ENCODE measurements around the gene ARHGAP4.

DNA sequence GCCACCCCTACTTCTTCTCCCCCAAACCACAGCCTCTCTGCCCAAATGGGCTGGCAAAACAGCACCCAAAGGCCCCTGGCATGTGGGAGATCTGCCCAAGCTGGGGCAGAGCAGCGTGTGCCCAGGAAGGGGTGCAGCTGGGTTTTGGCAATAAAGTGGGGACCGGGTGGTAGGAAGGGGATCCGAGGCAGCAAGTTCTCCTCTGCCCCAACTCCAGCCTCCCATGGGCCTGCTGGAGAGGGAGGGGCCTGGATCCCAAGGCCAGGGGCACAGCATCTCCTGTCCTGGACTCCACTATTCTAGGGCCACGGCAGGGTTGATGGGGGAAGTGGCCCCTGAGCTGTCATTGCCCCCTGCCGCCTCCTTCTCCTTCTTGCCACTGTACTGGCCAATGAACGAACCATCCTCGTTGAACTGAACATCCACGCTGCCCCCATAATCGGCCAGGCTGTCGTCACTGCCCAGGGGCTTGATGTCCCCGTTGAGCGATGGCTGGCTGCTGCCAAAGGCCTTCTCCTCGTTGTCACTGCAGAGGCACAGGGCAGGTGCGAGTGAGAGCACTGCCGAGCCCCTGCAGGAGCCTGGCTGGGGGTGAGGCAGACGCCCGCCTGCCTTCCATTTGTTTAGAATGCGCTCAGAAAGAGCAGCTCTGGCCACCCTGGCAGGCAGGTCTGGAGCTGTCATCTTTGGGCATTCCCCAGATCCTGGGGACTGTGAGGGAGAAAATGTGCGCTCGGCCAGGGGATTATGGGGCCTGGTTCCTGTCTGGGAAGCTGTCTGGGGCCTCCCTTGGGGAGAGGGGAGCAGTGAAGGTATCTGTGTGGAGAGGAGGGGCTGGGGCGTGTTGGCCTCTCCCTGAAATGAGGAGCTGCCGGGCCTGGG is 63.5 kb downstream of the ARHGAP4 start:
- TF ChIP-seq RAD21 (IDR thresholded peaks at IDR 0.05; ENCODE audit: low read depth) (no peak), CEBPB (IDR thresholded peaks at IDR 0.05) (no peak), REST (IDR thresholded peaks at IDR 0.05; ENCODE audit: low read depth) (no peak), NFIC (IDR thresholded peaks at IDR 0.05) (no peak), EP300 (IDR thresholded peaks at IDR 0.05; ENCODE audit: borderline replicate concordance) (no peak), YY1 (IDR thresholded peaks at IDR 0.05; ENCODE audit: low read depth) (no peak), TAF1 (IDR thresholded peaks at IDR 0.05; ENCODE audit: low read depth) (no peak), ZBTB7A (IDR thresholded peaks at IDR 0.05; ENCODE audit: low read depth) (no peak), USF1 (IDR thresholded peaks at IDR 0.05) (no peak)
- TF ChIP-seq, protein P1, sequence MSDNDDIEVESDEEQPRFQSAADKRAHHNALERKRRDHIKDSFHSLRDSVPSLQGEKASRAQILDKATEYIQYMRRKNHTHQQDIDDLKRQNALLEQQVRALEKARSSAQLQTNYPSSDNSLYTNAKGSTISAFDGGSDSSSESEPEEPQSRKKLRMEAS (IDR thresholded peaks at IDR 0.05): no peak
